K562 (cell line): ENCODE measurements around the gene LASP1. TPM values are rescaled to one million over a fixed set of nuclear protein-coding genes. Genes with fewer than 3 reads are reported as not detected.

ENCODE experiments used
- BRD9 ChIP-seq: fragments of 450-650 bp; IDR thresholded peaks from 2 replicates; pipeline ENCODE4 v1.6.1; 2018; ENCODE audit warnings: low read depth; ENCODE audit not compliant: partially characterized antibody
- CGGBP1 ChIP-seq: fragments of 250-450 bp; sonication (Bioruptor Pico); IDR thresholded peaks from 2 replicates; pipeline ENCODE4 v1.9.0; 2021; ENCODE audit warnings: mild to moderate bottlenecking
- ELK3 ChIP-seq: fragments of 450-650 bp; formaldehyde crosslinking; IDR thresholded peaks from 2 replicates; pipeline ENCODE4 v1.4.0; 2020; ENCODE audit warnings: mild to moderate bottlenecking
- MCM7 ChIP-seq, 2 experiments: fragments of 450-650 bp; IDR thresholded peaks; 2 replicates each; pipeline ENCODE4 v1.6.1; 2016 to 2018
- MNT ChIP-seq, 2 experiments: fragments of 450-650 bp; conservative IDR thresholded peaks; 2 replicates each; pipeline ENCODE4 v1.6.1; 2017; ENCODE audit warnings: mild to moderate bottlenecking in 2 of 2, moderate library complexity in 2 of 2
- NR0B1 ChIP-seq: fragments of 450-650 bp; IDR thresholded peaks from one replicate; pipeline ENCODE4 v1.6.1; 2018; ENCODE audit warnings: mild to moderate bottlenecking, moderate library complexity; ENCODE audit not compliant: partially characterized antibody
- RAD21 ChIP-seq, 2 experiments: fragments of 250-450 bp in 1 of 2; fragments of 450-650 bp in 1 of 2; sonication (Bioruptor Pico) in 1 of 2; formaldehyde crosslinking in 1 of 2; IDR thresholded peaks in 1 of 2; conservative IDR thresholded peaks in 1 of 2; 2 replicates each; pipeline versions ENCODE4 v1.4.0 to v1.8.0; 2020 to 2022; ENCODE audit warnings: mild to moderate bottlenecking in 2 of 2, moderate library complexity in 1 of 2
- SLC30A9 ChIP-seq: fragments of 250-450 bp; sonication (Bioruptor Pico); IDR thresholded peaks from 2 replicates; pipeline ENCODE4 v1.8.0; 2022; ENCODE audit warnings: mild to moderate bottlenecking, moderate library complexity
- SMAD1 ChIP-seq: fragments of 150-350 bp; IDR thresholded peaks from 2 replicates; pipeline ENCODE4 v1.6.1; 2014; ENCODE audit warnings: low read length, low read depth; ENCODE audit not compliant: partially characterized antibody
- STAT5A ChIP-seq: IDR thresholded peaks from 2 replicates; pipeline ENCODE4 v1.6.1; 2012; ENCODE audit warnings: low read length, inconsistent platforms, borderline replicate concordance
- TAF9B ChIP-seq: fragments of 450-650 bp; IDR thresholded peaks from 2 replicates; pipeline ENCODE4 v1.6.1; 2018; ENCODE audit warnings: mild to moderate bottlenecking; ENCODE audit not compliant: partially characterized antibody
- TCF15 ChIP-seq: fragments of 250-450 bp; sonication (Bioruptor Pico); IDR thresholded peaks from 2 replicates; pipeline ENCODE4 v1.8.0; 2022; ENCODE audit warnings: moderate library complexity, mild to moderate bottlenecking, inconsistent platforms
- TRIM25 ChIP-seq: fragments of 450-650 bp; IDR thresholded peaks from 2 replicates; pipeline ENCODE4 v1.7.0; 2016; ENCODE audit warnings: borderline replicate concordance
- TSC22D4 ChIP-seq: fragments of 450-650 bp; IDR thresholded peaks from 2 replicates; pipeline ENCODE4 v1.6.1; 2016; ENCODE audit warnings: missing genetic modification characterization, missing biosample characterization, control low read depth
- ZBTB33 ChIP-seq: sonication (generic); formaldehyde crosslinking; IDR thresholded peaks from 2 replicates; pipeline ENCODE4 v1.8.1; 2023; ENCODE audit warnings: mild to moderate bottlenecking, missing genetic modification reagents
- ZNF431 ChIP-seq: sonication (generic); formaldehyde crosslinking; IDR thresholded peaks from 2 replicates; pipeline ENCODE4 v1.8.0; 2022; ENCODE audit warnings: mild to moderate bottlenecking, missing genetic modification reagents
- ZNF780A ChIP-seq: fragments of 250-450 bp; sonication (Bioruptor Pico); IDR thresholded peaks from 2 replicates; pipeline ENCODE4 v1.5.0; 2021; ENCODE audit warnings: mild to moderate bottlenecking
- ZSCAN29 ChIP-seq: fragments of 450-650 bp; IDR thresholded peaks from 2 replicates; pipeline ENCODE4 v1.6.1; 2017
- polyA plus RNA-seq, 8 experiments: library from polyadenylated mRNA; depleted of rRNA in 4 of 8; stranded (reverse) in 5 of 8; unstranded in 3 of 8; fragments of >200 nt; fragmentation: Nextera tagmentation in 2 of 8; fragmentation: Illumina TruSeq in 1 of 8; extraction: Ambion mirVana in 2 of 8; extraction: Trizol in 1 of 8; gene quantifications; 2 replicates each; pipeline versions ENCODE4 v1.2.1 to v1.2.3, GENCODE V29; 2011 to 2014; ENCODE audit warnings: inconsistent platforms in 1 of 8, missing spikeins in 1 of 8
- total RNA-seq, 7 experiments: library from RNA; depleted of rRNA in 6 of 7; stranded (reverse); fragments of >200 nt in 6 of 7; fragmentation: Illumina TruSeq in 2 of 7; extraction: Trizol in 2 of 7; gene quantifications; 2 replicates each; pipeline versions ENCODE4 v1.2.1 to v1.2.3, GENCODE V29; 2011 to 2021; ENCODE audit warnings: low replicate concordance in 1 of 7

The LASP1 gene
- total and polyA plus RNA-seq, 9 of the 15 experiments (the other 6 are each of a cell fraction or from before 2014, with no cell fraction given) = 23.0 to 125 (median 55.3) TPM

GRCh38 chr17:38853292-38854219 lies 16.3 kb upstream of the LASP1 start, which contains the start of gene RPL23 (continued):
- TF ChIP-seq TAF9B = peak; percentile 98
- no peak for TF ChIP-seq ZNF780A (CRISPR knock-in tag)
- TF ChIP-seq ZBTB33 (CRISPR knock-in tag) = peak; percentile 11; the same call in 1 of the 2 replicates
- TF ChIP-seq SMAD1 = peak; percentile 90
- peak; percentile 95 to 98 for TF ChIP-seq MNT (conservative IDR thresholded peaks at IDR 0.05)
- TF ChIP-seq NR0B1 = no peak
- TF ChIP-seq CGGBP1 (CRISPR knock-in tag) = no peak
- TF ChIP-seq BRD9 = peak; percentile 98
- no peak for TF ChIP-seq MCM7 (IDR thresholded peaks at IDR 0.05)
- TF ChIP-seq TSC22D4 = no peak
- no peak for TF ChIP-seq ZSCAN29
- no peak for TF ChIP-seq ZNF431 (CRISPR knock-in tag)
- TF ChIP-seq RAD21 (CRISPR knock-in tag; conservative IDR thresholded peaks at IDR 0.05 in 1 of 2, IDR thresholded peaks at IDR 0.05 in 1 of 2) = no peak
- peak; percentile 7; the same call in 1 of the 2 replicates for TF ChIP-seq STAT5A
- TF ChIP-seq TCF15 (CRISPR knock-in tag) = no peak
- TF ChIP-seq TRIM25 = peak; percentile 70; the same call in 1 of the 2 replicates
- TF ChIP-seq SLC30A9 (CRISPR knock-in tag) = no peak
- no peak for TF ChIP-seq ELK3 (CRISPR knock-in tag)
